ENCODE data around the gene MTCH1.

- TF ChIP-seq, protein P1, sequence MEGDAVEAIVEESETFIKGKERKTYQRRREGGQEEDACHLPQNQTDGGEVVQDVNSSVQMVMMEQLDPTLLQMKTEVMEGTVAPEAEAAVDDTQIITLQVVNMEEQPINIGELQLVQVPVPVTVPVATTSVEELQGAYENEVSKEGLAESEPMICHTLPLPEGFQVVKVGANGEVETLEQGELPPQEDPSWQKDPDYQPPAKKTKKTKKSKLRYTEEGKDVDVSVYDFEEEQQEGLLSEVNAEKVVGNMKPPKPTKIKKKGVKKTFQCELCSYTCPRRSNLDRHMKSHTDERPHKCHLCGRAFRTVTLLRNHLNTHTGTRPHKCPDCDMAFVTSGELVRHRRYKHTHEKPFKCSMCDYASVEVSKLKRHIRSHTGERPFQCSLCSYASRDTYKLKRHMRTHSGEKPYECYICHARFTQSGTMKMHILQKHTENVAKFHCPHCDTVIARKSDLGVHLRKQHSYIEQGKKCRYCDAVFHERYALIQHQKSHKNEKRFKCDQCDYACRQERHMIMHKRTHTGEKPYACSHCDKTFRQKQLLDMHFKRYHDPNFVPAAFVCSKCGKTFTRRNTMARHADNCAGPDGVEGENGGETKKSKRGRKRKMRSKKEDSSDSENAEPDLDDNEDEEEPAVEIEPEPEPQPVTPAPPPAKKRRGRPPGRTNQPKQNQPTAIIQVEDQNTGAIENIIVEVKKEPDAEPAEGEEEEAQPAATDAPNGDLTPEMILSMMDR (conservative IDR thresholded peaks at IDR 0.05) = no peak
- no peak for TF ChIP-seq ZFX (IDR thresholded peaks at IDR 0.05)
Measured at GRCh38 chr6:36983538-36983937, 2.5 kb downstream of the MTCH1 start.
